HepG2 (cell line): Measurements from ENCODE around the gene ALDH4A1. TPM values are rescaled to one million over a fixed set of nuclear protein-coding genes. Genes with fewer than 3 reads are reported as not detected.

Experiments used
- FOSL2 ChIP-seq: sonication (generic); formaldehyde crosslinking; IDR thresholded peaks from 2 replicates; pipeline ENCODE4 v1.4.0; 2020; ENCODE audit warnings: missing genetic modification reagents
- HOXA3 ChIP-seq: sonication (generic); formaldehyde crosslinking; IDR thresholded peaks from 2 replicates; pipeline ENCODE4 v1.5.0; 2020; ENCODE audit warnings: missing genetic modification reagents
- IKZF1 ChIP-seq: fragments of 450-650 bp; IDR thresholded peaks from 2 replicates; pipeline ENCODE4 v1.7.1; 2016
- NFE2 ChIP-seq: sonication (generic); formaldehyde crosslinking; IDR thresholded peaks from 2 replicates; pipeline ENCODE4 v1.4.0; 2020; ENCODE audit warnings: missing genetic modification reagents
- PHF20 ChIP-seq: sonication (generic); formaldehyde crosslinking; IDR thresholded peaks from 2 replicates; pipeline ENCODE4 v1.5.0; 2020; ENCODE audit warnings: mild to moderate bottlenecking, missing genetic modification reagents
- SAP130 ChIP-seq: IDR thresholded peaks from 2 replicates; pipeline ENCODE4 v1.6.1; 2016; ENCODE audit warnings: low read depth
- SOX6 ChIP-seq, 2 experiments: fragments of 450-650 bp in 1 of 2; sonication (generic) in 1 of 2; formaldehyde crosslinking in 1 of 2; IDR thresholded peaks; 2 replicates each; pipeline versions ENCODE4 v1.4.0 to v1.6.1; 2017 to 2020; ENCODE audit warnings: antibody characterized with exemption in 1 of 2, mild to moderate bottlenecking in 1 of 2, missing genetic modification reagents in 1 of 2
- THAP11 ChIP-seq: IDR thresholded peaks from 2 replicates; pipeline ENCODE4 v1.6.1; 2016; ENCODE audit warnings: missing biosample characterization, missing genetic modification reagents
- TSC22D2 ChIP-seq: sonication (generic); formaldehyde crosslinking; IDR thresholded peaks from 2 replicates; pipeline ENCODE4 v1.5.1; 2020; ENCODE audit warnings: missing genetic modification reagents, mild to moderate bottlenecking, borderline replicate concordance
- ZBTB42 ChIP-seq: sonication (generic); formaldehyde crosslinking; IDR thresholded peaks from 2 replicates; pipeline ENCODE4 v1.5.0; 2020; ENCODE audit warnings: mild to moderate bottlenecking, missing genetic modification reagents
- ZBTB7A ChIP-seq: sonication (generic); formaldehyde crosslinking; IDR thresholded peaks from 2 replicates; pipeline ENCODE4 v1.8.0; 2022; ENCODE audit warnings: mild to moderate bottlenecking, missing genetic modification reagents
- ZFP62 ChIP-seq: sonication (generic); formaldehyde crosslinking; IDR thresholded peaks from 2 replicates; pipeline ENCODE4 v1.4.0; 2020; ENCODE audit warnings: missing genetic modification reagents
- ZNF605 ChIP-seq: sonication (generic); formaldehyde crosslinking; IDR thresholded peaks from 2 replicates; pipeline ENCODE4 v1.8.0; 2022; ENCODE audit warnings: mild to moderate bottlenecking, missing genetic modification reagents
- ZNF710 ChIP-seq: sonication (generic); formaldehyde crosslinking; IDR thresholded peaks from 2 replicates; pipeline ENCODE4 v1.5.0; 2020; ENCODE audit warnings: mild to moderate bottlenecking, missing genetic modification reagents, borderline replicate concordance
- polyA plus RNA-seq, 8 experiments: library from polyadenylated mRNA; depleted of rRNA in 3 of 8; stranded (reverse) in 7 of 8; unstranded in 1 of 8; fragments of >200 nt; fragmentation: Illumina TruSeq in 4 of 8; extraction: Trizol in 4 of 8; gene quantifications; 2 replicates each; pipeline versions ENCODE4 v1.2.1 to v1.2.3, GENCODE V29; 2011 to 2016; ENCODE audit warnings: low read depth in 4 of 8, missing spikeins in 1 of 8, mixed read lengths in 1 of 8; ENCODE audit not compliant: insufficient read depth in 1 of 8
- total RNA-seq, 5 experiments: library from RNA; depleted of rRNA; stranded (reverse); fragments of >200 nt; fragmentation: Illumina TruSeq; extraction: Trizol; gene quantifications; 2 replicates each; pipeline ENCODE4 v1.2.3, GENCODE V29; 2016; ENCODE audit warnings: low read depth in 1 of 5
- TF ChIP-seq, protein P1 (sequence below): sonication (generic); formaldehyde crosslinking; IDR thresholded peaks from 2 replicates; pipeline ENCODE4 v1.9.0; 2021; ENCODE audit warnings: missing genetic modification reagents, borderline replicate concordance
- TF ChIP-seq, protein P2 (sequence below): sonication (generic); formaldehyde crosslinking; IDR thresholded peaks from 2 replicates; pipeline ENCODE4 v1.4.0; 2020; ENCODE audit warnings: mild to moderate bottlenecking, missing genetic modification reagents
- TF ChIP-seq, protein P3 (sequence below): IDR thresholded peaks from 2 replicates; pipeline ENCODE4 v1.6.1; 2012; ENCODE audit warnings: low read length, improper control_type of control experiment
- TF ChIP-seq, protein P4 (sequence below): IDR thresholded peaks from 2 replicates; pipeline ENCODE4 v1.6.1; 2012; ENCODE audit warnings: low read depth, low read length, improper control_type of control experiment

ALDH4A1 gene
- total and polyA plus RNA-seq, 2 of the 13 experiments (the other 11 are each of a cell fraction or from before 2014, with no cell fraction given): 76.4 to 240 TPM

GRCh38 chr1:18941221-18942141, 39.1 kb upstream of the ALDH4A1 start (continued):
- TF ChIP-seq FOSL2: no peak
- TF ChIP-seq, protein P1, sequence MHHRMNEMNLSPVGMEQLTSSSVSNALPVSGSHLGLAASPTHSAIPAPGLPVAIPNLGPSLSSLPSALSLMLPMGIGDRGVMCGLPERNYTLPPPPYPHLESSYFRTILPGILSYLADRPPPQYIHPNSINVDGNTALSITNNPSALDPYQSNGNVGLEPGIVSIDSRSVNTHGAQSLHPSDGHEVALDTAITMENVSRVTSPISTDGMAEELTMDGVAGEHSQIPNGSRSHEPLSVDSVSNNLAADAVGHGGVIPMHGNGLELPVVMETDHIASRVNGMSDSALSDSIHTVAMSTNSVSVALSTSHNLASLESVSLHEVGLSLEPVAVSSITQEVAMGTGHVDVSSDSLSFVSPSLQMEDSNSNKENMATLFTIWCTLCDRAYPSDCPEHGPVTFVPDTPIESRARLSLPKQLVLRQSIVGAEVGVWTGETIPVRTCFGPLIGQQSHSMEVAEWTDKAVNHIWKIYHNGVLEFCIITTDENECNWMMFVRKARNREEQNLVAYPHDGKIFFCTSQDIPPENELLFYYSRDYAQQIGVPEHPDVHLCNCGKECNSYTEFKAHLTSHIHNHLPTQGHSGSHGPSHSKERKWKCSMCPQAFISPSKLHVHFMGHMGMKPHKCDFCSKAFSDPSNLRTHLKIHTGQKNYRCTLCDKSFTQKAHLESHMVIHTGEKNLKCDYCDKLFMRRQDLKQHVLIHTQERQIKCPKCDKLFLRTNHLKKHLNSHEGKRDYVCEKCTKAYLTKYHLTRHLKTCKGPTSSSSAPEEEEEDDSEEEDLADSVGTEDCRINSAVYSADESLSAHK (CRISPR knock-in tag): no peak
- TF ChIP-seq THAP11 (CRISPR knock-in tag): no peak
- TF ChIP-seq SOX6 (IDR thresholded peaks at IDR 0.05): no peak
- TF ChIP-seq SOX6 (CRISPR knock-in tag; IDR thresholded peaks at IDR 0.05): peak; percentile 71
- no peak for TF ChIP-seq ZBTB7A (CRISPR knock-in tag)
- TF ChIP-seq IKZF1: no peak
- peak; percentile 68; the same call in 1 of the 2 replicates for TF ChIP-seq HOXA3 (CRISPR knock-in tag)
- TF ChIP-seq, protein P2, sequence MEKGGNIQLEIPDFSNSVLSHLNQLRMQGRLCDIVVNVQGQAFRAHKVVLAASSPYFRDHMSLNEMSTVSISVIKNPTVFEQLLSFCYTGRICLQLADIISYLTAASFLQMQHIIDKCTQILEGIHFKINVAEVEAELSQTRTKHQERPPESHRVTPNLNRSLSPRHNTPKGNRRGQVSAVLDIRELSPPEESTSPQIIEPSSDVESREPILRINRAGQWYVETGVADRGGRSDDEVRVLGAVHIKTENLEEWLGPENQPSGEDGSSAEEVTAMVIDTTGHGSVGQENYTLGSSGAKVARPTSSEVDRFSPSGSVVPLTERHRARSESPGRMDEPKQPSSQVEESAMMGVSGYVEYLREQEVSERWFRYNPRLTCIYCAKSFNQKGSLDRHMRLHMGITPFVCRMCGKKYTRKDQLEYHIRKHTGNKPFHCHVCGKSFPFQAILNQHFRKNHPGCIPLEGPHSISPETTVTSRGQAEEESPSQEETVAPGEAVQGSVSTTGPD (CRISPR knock-in tag): no peak
- TF ChIP-seq TSC22D2 (CRISPR knock-in tag): no peak
- no peak for TF ChIP-seq ZNF605 (CRISPR knock-in tag)
- TF ChIP-seq, protein P3, sequence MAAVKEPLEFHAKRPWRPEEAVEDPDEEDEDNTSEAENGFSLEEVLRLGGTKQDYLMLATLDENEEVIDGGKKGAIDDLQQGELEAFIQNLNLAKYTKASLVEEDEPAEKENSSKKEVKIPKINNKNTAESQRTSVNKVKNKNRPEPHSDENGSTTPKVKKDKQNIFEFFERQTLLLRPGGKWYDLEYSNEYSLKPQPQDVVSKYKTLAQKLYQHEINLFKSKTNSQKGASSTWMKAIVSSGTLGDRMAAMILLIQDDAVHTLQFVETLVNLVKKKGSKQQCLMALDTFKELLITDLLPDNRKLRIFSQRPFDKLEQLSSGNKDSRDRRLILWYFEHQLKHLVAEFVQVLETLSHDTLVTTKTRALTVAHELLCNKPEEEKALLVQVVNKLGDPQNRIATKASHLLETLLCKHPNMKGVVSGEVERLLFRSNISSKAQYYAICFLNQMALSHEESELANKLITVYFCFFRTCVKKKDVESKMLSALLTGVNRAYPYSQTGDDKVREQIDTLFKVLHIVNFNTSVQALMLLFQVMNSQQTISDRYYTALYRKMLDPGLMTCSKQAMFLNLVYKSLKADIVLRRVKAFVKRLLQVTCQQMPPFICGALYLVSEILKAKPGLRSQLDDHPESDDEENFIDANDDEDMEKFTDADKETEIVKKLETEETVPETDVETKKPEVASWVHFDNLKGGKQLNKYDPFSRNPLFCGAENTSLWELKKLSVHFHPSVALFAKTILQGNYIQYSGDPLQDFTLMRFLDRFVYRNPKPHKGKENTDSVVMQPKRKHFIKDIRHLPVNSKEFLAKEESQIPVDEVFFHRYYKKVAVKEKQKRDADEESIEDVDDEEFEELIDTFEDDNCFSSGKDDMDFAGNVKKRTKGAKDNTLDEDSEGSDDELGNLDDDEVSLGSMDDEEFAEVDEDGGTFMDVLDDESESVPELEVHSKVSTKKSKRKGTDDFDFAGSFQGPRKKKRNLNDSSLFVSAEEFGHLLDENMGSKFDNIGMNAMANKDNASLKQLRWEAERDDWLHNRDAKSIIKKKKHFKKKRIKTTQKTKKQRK: no peak
- no peak for TF ChIP-seq ZBTB42 (CRISPR knock-in tag)
- no peak for TF ChIP-seq PHF20 (CRISPR knock-in tag)
- no peak for TF ChIP-seq SAP130 (CRISPR knock-in tag)
- TF ChIP-seq, protein P4, sequence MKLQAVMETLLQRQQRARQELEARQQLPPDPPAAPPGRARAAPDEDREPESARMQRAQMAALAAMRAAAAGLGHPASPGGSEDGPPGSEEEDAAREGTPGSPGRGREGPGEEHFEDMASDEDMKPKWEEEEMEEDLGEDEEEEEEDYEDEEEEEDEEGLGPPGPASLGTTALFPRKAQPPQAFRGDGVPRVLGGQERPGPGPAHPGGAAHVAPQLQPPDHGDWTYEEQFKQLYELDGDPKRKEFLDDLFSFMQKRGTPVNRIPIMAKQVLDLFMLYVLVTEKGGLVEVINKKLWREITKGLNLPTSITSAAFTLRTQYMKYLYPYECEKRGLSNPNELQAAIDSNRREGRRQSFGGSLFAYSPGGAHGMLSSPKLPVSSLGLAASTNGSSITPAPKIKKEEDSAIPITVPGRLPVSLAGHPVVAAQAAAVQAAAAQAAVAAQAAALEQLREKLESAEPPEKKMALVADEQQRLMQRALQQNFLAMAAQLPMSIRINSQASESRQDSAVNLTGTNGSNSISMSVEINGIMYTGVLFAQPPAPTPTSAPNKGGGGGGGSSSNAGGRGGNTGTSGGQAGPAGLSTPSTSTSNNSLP: no peak
- TF ChIP-seq NFE2 (CRISPR knock-in tag): no peak
- no peak for TF ChIP-seq ZFP62 (CRISPR knock-in tag)
- no peak; the same call in 1 of the 2 replicates for TF ChIP-seq ZNF710 (CRISPR knock-in tag)
